ENCODE measurements around the gene PSD.

Gene PSD

GRCh38 chr10:102419269-102420180 lies 940 bp upstream of the PSD start:
- DNase-seq, result no peak

DNA sequence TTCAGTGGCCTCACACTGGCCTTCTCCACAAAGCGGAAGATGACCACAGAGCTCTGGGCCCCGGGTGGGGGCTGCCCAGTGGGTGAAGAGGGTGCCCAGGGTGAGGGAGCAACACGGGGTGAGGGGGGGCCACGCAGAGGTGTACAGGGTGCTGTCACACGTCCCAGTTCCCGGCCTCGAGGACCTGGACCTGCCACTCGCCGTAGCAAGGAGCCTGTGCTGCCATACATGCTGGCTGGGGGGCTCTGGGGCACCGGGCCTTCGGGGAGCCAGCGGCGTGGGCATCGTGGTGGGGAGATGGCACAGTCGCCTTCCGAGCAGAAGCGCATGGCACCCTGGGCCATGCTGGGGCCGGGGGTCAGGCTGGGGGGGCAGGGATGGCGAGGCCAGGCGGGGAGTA lies 1.9 kb downstream of the PSD start:
- no peak for DNase-seq

- DNase-seq, result no peak
These were observed 2.3 kb downstream of the PSD start for GRCh38 chr10:102416283-102416682.

DNA sequence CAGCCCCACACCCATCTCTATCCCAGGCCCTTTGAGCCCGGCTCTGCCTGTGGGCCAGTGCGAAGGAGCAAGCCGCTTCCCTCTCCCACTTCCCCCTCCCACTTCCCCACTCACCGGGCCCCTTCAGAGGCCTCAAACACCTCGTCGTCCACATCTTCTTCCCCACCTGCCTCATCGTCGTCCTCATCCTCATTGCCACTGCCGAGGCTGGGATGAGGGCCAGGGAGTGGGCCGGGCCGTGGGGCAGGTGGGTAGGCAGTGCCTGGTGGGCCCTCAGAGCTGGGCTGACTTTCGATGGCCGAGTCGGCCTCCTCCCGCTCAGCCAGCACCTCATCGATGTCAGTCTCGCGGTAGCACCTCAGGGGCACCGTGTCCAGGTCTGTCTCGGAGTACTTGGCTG lies 3.8 kb downstream of the PSD start:
- no peak for DNase-seq

- DNase-seq, result no peak
These were observed 4.6 kb downstream of the PSD start for GRCh38 chr10:102413806-102414561.

GRCh38 chr10:102413053-102413705 lies 5.4 kb downstream of the PSD start:
- DNase-seq, result no peak

DNA sequence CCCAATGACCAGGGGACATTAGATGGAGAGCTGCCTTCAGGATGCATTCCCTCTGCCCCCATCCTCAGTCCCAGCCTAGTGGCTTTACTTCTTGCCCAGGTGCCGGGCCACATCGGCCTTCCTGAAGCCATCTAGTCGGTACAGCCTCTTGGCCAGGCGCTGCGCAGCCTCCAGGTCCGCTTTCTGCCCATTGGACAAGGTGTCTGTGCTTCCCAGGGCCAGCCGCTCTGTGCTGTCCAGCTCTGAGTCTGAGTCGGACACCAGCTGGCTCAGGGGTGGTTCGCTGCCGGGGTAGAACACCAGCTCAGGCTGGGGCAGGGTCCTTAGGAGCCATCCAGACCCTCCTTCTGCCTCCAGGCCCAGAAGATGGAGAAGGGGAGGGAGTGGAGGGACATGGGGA lies 6.3 kb downstream of the PSD start:
- DNase-seq, result no peak

DNA sequence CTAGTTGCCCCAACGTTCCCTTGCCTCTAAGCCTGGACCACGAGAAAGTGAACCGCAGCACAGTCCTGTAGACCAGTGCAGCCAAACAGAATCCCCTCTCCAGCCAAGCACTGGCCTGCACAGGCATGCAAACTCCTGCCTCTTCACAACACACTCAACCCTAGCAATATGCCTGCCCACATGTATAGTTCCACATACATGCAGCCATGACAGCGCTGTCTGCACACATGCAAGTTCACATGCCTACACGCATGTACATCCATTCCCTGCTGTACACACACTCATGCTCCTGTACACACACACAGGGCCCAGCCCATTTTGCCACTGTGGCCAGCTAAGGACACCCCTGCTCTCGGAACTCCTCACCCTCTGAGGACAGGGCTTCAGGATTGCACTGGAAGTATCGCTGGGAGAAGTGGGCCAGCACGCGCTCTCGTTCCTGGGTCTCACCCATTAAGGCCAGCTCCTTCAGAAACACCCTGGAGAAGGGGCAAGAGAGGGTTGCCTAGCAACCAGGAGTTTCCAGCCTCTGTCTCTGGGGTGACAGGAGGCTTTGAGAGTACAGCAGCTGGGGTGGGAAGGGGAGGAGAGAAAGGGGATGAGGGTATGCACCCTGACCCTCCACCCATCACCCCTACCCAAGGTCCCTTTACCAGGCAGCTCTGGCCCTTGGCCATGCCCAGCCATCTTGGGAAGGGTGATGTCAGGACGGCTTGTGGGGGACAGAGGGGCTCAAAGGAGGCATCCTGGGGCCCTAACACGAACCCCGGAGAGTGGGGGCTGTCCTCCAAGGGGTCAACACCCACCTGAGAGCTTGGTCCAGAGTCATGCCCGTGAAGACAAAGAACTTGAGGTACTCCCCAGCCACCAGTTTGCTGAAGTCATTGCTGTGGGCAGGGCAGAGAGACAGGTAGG lies 7.0 kb downstream of the PSD start:
- no peak for DNase-seq

- DNase-seq, result no peak
These were observed 8.0 kb downstream of the PSD start for GRCh38 chr10:102410429-102411073.

- no peak for DNase-seq
These were observed 8.8 kb downstream of the PSD start for GRCh38 chr10:102409604-102410428.

DNA sequence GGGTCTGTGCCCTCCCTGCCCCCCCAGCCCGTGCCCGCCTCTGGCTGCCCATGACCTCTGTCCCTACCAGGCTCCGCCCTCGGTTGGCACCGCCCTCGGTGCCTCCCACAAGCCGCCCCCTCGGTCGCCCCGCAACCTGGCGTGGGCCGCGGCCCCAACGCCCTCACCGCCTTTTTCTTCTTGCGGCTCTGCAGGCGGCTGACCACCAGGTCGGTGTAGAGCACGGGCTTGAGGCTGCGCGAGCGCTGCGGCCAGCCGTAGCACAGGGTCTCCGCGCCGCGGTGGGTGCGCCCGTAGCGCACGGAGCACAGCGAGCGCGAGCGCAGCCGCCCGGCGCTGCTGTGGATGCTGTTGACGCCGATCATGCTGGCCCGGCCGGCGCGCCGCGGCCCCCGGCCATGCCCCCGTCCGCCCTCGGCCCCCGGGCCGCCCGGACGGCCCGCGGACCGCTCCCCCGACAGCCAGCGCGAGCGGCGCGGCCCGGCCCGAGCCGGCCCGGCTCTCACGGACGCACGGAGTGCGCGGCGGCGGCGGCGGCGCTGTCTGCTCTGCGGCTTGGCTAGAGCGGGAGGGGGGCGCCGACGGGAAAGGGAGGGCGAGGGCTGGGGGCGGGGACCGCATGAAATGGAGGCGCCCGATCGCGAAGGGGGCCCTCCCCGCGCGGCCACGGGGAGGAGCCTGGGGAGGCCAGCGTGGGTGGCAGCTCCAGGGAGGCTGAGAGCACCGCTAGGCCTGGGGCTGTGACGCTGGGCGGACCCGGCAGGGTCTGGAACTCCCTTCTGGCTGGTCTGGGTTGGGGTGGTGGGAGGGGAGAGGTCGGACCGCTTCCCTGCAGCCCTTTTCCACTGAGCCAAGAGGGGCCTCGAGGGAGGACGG lies 9.6 kb downstream of the PSD start:
- DNase-seq, result no peak

- DNase-seq, result no peak
These were observed 10.4 kb downstream of the PSD start for GRCh38 chr10:102408131-102408727.

- no peak for DNase-seq
These were observed 11.0 kb downstream of the PSD start for GRCh38 chr10:102407425-102408130.

- no peak for DNase-seq
These were observed 11.8 kb downstream of the PSD start for GRCh38 chr10:102406815-102407214.

DNA sequence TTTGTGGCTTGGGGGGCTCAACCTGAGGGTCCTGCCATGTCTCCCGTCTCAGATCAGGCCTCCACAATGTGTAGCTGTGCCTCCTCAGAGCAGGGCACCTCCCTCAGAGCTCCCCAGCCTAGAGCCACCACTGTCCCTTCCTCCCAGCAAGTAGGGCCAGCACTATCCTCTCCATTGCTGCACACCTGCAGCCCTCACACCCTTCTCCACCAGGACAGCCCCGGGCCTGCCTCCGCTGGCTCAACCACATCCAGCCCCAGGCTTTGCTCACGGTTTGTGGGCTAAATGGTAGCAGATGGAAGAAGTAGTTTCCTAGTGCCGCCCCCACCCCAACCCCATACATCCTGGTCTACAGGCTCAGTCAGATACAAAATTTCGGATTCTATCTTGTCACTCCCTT lies 13.0 kb downstream of the PSD start:
- DNase-seq, result no peak

DNA sequence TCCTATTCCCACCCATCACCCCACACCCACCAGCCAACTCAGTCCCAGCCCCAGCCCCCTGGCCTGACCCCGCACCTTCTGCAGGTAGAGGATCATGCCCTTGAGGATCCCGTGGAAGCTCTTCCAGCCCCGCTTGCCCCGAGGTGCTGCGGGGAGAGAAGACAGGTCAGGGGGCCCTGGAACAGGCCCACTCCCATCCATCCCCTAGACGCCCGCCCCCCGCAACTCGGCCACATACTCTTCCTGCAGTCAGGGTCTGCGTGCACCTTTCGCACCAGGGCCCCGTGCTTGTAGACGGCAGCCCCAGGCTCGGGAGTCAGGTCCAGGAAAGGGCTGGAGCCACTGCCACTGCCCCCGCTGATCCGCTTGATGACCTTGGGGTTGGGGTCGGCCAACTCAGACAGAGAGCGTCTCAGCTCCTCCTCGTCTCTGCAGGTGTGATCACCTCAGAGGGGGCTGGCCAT lies 13.4 kb downstream of the PSD start:
- DNase-seq, result no peak

DNA sequence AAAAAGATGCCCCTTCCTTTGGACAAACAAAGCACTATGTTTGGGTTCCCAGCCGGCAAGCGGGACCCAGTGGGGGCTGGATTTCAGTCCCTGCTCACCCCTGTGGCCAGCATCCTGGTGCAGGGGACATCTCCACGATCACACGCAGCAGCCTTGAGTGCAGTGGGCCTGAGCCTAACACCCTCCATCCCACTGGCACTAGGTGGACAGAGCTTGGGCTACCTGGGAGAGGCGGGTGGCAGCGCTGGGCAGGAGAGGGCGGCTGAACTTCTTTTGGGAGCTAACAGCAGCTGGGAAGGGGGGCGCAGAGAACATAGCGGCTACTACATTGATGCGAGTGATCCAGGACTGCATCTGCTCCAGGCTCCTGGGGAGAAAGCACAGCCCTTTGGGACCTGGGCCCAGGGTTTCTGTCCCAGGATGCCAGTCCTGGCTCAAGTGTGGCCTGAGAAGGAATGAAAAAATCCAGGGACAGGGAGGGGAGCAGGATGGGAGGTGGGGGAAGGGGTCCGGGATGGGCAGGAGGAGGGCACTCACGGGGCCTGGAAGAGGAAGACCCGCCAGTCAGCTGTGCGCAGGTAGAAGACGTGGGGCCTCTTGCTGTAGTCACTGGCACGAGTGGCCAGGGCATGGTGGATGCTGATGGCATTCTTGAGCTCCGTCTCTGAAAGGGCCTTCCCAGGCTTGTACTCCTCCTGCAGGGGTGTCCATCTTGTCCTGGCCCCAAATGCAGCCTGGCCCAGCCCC lies 14.1 kb downstream of the PSD start:
- DNase-seq, result no peak

DNA sequence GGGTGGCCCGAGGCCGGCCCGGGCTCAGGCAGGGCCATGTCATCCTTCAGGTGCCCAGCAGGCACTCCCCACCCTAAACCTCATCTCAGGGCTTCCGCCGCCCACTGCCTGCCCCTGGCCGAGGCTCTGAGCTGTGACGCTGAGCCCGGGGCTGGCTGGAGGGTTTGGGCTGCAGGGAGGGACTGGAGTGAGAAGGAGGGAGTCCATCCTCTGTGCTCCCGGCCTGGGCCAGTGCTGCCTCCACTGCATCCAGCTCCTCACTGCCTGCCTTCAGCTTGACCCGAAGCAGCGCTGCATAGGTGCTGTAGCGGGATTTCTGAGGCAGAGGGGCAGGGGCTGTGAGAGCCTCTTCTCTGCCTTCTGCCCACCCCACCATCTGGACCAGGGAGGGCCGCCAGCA lies 15.5 kb downstream of the PSD start:
- DNase-seq, result no peak

All from DMS 273 treated with DMSO at 0.1 percent for 48 hours (cell line).